ENCODE data around the gene SRM.
"Not testable (repeated sequence)": the region's sequence is repeated elsewhere in the genome, so short reads cannot be mapped to it uniquely, and the experiment has no call there.

GRCh38 chr1:11040105-11040429 lies 19.8 kb downstream of the SRM start:
- not testable (repeated sequence) for TF ChIP-seq POLR2A, CTCF (IDR thresholded peaks at IDR 0.05)
